NCI-H526 (cell line): Measurements from ENCODE around the gene IL17REL.

Source experiments
- DNase-seq, 2 experiments: peaks; one replicate each; lab custom pipeline; 2025; lab: John Stamatoyannopoulos, UW

IL17REL gene

DNA sequence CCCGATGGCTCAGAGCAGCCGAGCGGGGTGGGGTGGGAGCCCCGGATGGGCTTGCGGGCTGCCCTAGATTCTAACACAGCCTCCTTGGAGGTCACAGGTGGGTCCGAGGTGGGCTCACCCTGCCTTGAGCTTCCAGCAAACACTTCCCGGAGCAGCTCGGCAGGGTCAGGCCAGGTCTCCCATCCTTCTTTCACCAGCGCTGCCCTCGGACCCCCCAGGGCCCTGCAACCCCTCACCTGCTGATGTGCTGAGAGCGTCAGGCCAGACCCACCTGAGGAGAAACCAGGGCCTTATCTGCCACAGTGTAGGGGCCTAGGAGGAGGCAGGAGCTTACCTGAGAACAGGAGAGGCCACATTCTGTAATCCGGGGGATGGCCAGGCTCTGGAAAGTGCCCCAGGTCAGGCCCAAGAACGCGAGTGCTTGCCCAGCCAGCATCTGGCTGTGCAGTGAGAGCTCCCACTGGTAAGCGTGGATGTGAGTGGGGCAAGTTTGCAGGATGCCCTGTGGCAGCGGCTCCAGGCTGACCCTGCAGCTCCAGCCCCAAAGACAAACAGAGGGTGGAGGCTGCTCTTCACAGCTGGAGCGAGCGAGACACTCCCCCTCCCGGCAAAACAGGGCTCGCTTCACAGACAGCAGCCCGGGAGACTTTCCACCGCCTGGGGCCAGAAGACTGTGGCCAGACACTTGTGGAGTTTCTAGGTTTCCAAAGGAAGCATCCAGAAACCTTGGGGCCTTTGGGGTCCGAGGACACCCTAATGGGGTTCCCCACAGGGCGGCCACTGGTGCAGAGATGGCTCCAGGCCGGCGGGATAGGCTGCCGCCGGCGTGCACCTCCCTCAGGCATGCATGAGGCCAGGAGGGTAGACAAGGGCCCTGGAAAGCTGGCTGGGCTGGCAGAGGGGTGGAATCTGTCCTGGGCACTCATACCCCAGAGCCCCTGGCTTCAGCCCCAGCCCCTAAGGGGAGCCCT lies at the start of gene IL17REL:
Gene IL17REL (minus strand): TSS at position 555 of the 971 bp plus-strand sequence. CDS start 119 bp downstream, at position 436.
- DNase-seq: no peak

DNA sequence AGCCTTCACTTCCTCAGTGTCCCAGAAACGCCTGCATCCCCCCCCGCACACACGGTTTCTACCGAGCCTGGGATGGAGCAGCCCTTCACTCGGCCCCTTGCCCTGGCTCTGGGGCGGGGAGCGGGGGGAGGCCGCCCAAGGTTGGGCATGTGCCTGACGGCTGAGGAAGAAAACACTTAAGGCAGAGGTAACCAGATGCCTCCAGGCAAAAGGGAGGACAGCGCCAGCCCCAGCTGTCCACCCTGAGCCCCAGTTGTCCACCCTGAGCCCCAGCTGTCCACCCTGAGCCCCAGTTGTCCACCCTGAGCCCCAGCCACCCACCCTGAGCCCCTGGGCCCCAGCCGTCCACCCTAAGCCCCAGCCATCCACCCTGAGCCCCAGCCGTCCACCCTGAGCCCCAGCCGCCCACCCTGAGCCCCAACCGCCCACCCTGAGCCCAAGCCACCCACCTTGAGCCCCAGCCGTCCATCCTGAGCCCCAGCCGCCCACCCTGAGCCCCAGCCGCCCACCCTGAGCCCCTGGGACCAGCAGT lies 49.3 kb upstream of the IL17REL start:
- no peak for DNase-seq

DNA sequence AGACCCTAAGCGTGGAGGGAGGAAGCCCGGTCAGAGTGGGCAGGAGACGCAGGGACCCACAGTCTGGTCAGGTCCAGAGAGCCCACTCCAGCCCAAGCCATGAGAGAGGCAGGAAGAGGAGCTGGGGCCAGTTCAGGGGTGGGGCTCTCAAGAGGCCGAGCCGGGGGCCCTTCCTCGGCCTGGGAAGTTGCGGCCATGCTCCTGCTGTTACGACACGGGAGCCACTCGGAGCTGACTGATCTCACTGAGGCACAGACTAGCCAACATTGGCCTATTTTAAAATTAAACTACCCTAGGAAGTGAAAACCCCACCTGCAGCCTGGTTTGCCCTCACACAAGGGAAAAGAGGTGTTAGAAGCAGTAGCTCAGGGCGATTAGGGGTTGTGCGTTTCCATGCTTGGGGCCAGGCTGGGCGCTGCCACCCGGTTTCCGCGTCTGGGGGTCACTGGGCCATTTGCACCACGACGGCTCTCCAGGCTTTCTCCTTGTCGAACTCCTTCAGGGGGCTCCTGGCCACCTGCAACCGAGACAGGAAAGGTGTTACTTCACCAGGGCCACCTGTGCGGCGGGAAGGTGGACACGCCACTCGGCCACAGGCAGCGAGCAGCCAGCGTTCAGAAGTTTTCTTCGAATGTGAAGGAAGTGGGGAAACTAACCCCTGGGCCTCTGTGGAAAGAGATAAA lies 48.7 kb upstream of the IL17REL start:
- no peak for DNase-seq

DNA sequence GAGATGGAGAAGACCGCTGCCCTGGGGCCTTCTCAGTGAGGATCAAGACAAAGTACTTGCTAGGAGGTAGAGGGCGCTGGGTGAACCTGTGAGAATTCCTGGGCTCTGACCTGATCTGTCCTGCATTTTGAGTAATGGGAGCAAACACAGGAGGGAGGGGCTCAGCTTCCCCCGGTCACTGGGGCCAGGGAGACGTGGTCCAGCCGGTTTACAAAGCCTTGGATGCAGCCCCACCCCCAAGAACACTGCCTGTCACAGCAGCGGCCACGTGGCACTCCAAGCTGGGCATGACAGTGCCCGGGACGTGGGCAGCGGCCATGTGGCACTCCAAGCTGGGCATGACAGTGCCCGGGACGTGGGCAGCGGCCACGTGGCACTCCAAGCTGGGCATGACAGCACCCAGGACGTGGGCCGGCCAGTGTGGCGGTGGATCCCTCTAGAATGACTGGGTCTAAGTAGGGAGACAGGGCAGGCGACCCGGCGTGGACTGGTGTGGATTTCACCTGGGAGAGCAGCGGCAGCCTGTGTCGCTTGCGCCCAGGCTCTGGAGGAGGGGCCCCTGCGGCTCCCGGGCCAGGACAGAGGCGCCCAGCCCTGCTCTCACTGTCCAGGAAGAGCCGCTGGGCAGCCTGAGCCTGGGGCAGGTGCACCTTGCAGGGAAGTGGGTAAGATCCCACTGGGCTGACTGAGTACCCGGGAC lies 48.0 kb upstream of the IL17REL start:
- DNase-seq: no peak

DNA sequence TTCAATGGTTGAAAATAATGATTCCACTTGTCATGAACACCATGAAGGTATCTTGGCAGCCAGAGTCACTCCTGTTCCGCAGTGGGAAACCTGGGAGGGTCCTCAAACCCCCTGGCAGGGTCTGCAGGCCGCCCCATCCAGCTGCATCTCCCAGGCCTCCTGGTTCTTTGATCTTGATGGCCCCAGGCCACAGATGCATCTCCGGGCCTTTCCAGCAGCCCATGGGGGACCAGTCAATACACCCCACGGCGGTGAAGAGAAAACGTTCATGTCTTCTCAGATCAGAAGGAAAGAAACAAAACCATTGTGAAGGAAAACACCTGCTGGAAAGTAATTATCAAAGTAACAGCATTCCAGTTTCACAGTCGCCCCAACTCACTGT lies 47.3 kb upstream of the IL17REL start:
- DNase-seq: no peak

DNA sequence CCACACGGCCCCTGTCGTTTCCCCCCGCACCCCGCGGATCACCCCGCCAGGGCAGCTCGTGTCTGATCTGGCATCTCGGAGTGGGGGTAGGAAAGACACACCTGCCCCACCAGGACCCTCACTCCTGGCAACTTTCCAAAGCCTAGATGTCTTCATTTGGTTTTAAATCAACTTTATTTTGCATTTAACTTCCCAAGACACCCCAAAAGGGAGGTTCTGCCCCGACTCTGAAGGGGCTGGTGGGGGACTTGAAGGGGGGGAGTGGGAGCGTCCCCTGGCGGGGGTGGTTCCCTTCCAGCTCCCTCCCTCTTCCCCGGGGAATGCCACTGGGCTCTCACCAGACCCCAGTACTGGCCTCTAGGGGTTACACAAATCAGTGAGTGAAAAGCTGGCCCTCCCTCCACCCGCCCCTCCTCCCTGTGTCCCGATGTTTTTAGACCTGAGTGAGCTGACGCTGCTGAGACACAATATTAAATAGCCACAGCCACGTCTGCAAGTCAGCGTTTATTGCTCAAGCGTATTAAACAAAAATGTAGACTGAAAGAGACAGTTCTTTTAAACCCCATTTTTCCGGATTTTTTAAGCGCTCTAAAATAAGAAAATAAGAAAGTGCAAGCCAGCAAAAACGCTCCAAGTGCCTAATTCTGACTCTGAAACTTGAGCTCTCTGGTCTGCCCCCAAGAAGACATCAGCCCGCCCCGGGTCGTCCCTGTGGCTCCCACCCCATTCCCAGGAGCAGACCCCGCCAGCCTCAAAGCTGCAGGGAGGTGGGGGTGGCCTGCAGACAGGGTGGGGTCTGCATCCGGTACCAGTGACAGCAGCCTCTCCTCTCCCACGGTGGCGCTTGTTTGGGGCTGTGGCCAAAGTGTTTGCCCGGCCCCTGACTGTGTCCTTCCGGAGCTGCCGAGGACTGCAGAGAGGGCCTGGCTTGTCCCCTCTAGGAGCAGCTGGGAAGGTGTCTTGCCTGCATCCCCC lies 46.6 kb upstream of the IL17REL start:
- peak in 1 of 2 experiments; percentile 33 for DNase-seq

DNA sequence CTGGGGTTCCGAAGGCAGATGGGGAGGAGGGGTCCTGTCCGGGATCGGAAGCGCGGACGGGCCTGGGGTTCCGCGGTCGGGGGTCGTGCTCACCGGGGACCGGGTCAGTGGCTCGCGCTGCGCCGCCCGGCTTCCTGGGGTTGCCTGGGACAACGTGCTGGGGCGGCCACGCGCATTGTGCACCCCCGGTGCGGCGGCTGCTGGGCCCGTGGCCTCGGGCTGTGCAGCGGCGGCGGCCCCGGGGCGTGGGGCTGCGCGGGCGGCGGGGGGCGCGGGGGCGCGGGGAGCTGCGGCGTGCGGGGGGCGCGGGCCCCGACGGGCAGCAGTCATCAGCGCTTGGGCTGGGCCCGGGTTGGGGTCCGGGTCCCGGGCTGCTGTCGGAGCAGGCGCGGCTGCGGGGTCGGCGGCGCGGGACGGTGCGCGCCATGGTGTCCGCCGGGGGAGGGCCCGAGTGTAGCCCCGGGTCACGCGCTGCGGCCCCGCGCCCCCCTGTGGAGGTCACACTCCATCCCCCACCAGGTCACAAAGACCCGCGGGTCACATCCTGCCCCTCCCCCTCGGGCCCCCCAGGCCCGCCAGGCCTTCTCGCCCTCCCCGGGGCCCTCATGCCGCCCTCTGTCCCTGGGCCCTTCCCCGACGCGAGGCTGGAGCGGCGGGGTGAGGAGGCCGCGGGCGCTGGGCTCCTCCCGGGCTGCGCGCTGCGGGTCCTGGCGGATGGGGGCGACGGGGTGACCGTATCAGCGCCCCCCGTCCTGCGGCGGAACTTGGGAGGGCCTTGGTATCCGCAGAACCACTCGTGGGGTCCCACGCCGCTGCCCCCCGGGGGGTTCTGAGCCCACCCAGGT lies 45.7 kb upstream of the IL17REL start, which contains the start of gene TTLL8:
Gene TTLL8 (minus strand): TSS at position 238 of the 845 bp plus-strand sequence.
- no peak for DNase-seq

DNA sequence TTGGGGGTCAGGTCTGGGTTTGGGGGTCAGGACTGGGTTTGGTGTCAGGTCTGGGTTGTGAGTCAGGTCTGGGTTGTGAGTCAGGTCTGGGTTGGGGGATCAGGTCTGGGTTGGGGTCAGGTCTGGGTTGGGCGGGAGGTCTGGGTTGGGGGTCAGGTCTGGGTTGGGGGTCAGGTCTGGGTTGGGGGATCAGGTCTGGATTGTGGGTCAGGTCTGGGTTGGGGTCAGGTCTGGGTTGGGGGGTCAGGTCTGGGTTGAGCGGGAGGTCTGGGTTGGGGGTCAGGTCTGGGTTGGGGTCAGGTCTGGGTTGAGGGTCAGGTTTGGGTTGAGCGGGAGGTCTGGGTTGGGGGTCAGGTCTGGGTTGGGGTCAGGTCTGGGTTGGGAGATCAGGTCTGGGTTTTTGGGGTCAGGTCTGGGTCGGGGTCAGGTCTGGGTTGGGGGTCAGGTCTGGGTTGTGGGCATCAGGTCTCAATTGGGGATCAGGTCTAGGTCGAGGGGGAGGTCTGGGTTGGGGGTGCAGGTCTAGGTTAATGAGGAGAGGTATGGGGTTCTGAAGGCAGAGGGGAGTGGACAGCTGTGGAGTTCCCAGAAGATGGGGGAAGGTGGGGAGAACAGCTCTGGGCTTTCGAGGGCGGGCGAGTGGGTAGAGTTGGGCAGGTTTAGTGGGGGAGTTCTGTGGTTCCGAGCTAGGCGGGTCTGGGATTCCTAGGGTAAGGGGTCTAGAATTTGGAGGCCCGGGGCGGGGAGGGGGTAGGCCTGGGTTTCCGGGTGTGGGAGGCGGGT lies 44.9 kb upstream of the IL17REL start:
- no peak for DNase-seq

DNA sequence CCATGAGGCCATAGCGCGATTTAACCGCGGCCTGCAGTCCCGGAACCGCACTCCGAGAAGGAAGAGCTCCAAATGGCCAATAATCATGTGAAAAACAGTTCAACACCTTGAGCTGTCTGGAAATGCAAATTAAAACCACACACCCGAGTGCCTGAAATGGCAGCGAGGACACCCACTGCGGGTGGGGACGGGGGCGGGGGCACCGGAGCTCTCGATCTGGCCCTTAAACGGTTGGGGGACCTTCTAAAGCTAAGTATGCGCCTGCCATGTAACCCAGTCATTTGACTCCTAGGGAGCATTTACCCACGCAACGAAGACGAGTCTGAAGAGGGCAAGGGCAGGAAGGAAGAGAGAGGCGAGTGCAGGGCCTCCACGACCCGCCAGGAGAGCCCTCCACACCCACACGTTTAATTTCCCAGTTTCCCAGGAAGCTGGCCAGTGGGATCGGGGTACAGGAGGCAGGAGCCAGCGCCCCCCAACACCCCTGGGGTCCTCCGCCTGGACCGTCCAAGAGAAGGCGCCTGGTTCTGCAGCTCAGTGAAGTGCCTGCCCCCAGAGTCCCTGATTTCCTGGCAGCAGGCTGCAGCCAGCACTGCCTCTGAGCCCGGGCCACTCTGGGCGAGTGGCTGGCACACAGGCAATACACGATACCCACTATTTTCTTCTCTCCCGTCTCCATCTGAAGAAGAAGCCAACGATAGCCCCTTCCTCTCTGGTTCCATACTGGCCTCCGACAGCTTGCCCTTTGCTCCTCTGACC lies 43.8 kb upstream of the IL17REL start:
- no peak for DNase-seq

DNA sequence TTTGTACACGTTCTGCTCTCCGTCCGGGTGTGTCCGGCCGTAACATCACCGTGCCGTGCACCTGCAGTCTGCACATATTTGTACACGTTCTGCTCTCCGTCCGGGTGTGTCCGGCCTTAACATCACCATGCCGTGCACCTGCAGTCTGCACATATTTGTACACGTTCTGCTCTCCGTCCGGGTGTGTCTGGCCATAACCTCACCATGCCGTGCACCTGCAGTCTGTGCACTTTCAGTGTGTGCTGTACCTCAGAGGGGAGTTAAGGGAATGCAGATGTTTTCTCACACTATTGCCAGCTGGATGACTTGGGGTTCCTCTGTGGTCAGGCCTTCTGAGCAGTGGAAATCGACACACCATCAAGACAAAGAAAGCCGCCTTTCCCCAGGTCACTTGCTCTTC lies 41.3 kb upstream of the IL17REL start:
- peak in 1 of 2 experiments; percentile 20 for DNase-seq

DNA sequence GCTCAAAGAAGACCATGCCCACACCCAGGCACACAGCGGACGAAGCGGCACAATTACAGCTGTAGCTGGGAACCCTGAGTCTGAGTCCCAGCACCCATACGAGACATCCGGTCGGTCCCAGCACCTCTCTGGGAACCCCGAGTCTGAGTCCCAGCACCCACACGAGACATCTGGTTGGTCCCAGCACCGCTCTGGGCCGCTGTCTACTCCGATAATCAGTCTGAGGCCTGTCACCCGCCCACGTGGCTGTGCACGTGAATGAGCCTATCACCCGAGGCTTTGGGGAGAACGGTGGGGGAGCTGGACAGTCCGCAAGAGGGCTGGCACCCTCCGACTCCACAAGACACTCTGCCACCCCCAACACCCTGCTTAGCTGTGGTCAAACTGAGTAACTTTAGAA lies 39.4 kb upstream of the IL17REL start:
- no peak for DNase-seq

DNA sequence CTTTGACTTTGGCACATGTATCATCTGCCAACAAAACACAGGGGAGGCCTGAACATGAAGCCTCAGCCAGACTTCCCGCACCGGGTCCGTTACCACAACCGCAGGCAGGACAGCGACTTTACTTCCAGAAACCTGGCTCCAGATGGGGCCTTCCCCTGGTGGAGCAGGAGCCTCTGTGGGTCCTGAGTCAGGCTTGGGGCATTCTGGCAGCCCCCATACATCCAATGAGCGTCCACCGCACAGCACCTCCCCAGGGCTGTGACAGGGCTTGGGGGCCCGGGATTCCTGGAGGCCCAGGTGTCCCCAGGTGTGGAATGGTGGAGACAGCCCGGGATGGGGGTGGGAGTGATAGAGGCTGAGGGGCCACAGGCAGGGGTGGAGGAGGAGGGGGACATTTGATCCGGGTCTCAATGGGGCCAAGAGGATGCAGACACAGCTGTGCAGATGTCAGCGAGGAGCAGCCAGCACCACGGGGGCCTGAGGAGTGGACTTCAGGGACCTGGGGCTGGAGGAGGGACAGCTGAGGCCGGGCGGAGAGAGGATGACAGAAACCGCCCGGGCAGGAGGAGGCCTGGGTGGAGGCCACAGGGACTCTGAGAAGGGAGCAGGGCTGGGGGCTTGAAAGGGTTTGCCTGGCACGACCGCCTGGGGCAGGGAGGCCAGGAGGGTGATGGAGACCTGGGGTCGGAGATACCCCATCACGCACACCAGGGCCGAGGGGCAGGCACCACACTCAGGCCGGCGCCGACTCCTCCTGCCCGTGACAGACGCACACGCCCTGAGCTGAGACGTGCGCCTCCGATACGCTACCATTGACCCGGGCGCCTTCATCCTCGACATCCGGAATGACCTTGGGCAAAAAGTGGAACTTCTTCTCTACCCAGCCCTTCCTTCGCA lies 37.0 kb upstream of the IL17REL start:
- DNase-seq: no peak

DNA sequence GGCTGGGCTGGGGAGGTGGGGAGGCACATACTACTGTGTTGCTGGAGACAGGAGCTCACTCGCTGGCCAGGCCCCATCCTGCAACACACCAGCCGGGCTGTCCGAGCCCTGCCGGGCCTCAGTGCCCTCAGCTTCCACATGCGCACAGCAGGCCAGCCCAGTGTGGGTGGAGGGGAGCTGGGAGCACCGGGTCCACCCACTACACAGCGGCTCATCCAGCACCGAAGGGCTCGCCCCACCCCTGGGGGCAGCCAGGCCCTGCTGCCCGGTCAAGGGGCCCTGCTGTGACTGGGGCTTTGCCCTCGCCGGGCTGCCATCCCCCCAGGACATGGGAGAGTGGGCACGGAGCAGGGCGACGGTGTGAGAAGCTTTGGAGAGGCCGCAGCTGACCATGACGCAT lies 36.3 kb upstream of the IL17REL start:
- no peak for DNase-seq

DNA sequence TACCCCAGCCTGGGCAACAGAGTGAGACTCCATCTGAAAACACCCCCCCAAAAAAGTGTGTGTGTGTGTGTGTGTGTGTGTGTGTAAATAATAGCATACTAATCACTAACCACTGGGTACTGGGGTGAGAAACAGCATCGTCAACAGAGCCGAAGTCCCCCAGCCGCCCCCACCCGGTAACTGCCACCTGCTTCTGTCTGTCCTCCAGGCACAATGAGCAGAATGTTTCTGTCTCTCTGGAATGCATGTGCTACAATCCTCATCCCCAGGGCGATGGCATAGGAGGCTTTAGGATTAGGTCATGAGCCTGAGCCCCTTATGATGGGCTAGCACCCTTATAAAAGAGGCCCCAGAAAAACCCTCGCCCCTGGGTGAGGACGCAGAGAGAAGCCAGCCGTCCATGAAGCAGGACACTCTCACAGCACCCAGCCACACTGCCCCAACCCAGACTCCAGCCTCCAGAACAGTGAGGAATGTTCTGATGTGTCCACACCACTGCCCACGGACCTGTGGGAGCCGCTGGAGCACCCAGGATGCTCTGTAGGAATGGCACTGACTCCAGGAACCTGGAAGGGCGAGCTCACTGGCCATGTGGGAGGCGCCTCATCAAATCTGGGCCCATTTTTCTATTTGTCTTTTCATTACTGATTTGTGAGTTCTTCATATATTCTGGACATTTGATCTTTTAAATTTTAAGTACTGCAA lies 35.6 kb upstream of the IL17REL start:
- DNase-seq: no peak

DNA sequence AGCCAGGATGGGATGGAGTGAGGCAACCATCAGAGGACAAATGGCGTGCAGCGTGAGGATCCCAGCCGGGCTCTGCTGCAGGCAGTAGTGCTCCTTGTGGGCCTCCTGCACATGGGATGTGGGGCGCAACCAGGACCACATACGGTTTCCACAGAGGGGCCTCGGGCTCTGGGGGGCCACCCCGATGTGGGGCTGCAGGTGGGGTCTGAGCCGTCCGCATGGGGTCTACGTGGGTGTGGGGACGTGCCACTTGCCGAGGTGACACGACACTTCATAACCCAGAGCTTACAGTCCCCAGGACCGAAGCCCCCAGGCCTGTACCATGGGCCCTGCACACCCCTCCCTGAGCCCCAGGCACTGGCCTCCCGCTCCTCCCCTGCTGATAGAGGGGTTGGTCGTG lies 34.8 kb upstream of the IL17REL start:
- DNase-seq: no peak

DNA sequence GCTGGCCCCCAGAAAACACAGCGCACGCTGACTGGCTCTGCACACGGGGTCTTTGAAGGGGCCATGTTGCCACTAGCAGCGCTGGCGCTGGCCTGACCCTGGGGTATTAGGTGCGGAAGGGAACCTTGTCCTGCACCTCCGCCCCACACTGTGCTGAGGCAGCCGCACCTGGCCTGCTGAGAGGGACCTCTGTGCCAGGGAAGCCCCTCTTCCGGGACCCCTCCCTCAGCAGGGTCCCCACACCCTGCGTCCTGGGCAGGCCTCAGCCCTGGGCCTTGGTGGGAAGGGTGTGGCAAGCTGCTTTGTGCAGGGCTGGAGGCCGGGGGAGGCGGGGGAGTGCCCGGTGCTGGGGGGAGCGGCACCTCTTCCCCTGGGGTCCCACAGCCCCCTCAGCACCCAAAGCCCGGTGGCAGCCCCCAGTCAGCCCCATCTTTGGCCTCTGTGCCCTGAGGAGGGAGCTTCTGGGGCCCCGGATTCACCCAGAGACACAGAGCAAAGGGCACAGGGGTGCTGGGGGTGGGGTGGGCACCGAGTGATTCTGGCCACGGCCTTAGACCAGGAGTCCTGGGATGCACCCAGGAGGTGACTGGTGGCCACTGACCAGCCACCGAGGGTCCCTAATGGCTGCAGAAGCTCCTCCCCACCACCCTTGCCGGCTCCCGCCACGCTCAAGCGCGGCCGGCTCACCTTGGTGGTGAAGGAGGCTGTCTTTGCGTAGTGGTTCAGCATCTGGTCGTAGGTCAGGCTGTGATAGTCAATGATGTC lies 34.1 kb upstream of the IL17REL start:
- no peak for DNase-seq
